HG03378 (cell line): ENCODE measurements around the gene AXIN1.
"Not testable (repeated sequence)": the region's sequence is repeated elsewhere in the genome, so short reads cannot be mapped to it uniquely, and the experiment has no call there.

ENCODE experiments used
- ATAC-seq: cut with Tn5 transposase; IDR thresholded peaks from one replicate; pipeline ENCODE4 v1.9.1; 2021; ENCODE audit warnings: mild to moderate bottlenecking, moderate library complexity; ENCODE audit not compliant: unreplicated experiment

Gene AXIN1

DNA sequence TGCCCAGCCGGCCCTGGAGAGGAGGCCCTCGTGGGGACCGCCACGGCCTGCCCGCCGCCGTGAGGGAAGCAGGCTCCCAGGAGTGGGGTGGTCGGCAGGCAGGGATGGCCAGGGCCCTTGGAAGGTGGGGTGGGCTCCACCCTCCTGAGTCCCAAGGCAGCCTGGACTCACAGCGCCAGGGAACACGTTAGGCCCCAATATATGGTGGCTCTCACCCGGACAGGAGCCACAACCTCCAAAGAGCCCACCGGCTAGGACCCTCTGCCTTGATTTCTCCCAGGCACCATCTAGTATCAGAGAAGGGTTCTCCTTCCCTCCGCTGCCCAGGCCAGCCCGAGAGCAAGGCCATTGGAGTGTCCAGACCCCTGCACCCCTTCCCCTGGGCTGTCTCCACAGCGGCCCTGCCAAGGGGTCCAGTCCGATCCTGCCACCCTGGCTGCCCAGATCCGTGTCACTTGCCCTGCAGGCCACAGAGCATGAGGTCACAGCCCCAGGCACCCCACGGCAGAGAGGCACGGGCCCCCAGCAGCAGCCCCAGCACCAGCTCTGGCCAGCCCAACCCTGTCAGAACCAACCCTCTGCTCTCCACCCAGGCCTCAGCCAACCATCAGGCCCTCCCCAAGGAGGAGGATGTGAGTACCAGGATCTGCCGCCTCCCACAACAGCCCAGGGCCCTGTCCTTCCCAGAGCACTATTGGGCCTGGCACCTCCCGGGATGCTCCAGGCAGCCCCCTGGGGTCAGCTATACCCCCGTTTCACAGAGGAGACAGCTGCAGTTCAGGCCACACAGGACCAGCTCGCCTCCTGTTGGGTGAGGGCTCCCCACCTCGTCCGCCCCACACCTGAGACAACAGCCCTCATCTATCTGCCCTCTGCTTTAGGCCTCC lies 1.1 kb upstream of the AXIN1 start:
- ATAC-seq = no peak

DNA sequence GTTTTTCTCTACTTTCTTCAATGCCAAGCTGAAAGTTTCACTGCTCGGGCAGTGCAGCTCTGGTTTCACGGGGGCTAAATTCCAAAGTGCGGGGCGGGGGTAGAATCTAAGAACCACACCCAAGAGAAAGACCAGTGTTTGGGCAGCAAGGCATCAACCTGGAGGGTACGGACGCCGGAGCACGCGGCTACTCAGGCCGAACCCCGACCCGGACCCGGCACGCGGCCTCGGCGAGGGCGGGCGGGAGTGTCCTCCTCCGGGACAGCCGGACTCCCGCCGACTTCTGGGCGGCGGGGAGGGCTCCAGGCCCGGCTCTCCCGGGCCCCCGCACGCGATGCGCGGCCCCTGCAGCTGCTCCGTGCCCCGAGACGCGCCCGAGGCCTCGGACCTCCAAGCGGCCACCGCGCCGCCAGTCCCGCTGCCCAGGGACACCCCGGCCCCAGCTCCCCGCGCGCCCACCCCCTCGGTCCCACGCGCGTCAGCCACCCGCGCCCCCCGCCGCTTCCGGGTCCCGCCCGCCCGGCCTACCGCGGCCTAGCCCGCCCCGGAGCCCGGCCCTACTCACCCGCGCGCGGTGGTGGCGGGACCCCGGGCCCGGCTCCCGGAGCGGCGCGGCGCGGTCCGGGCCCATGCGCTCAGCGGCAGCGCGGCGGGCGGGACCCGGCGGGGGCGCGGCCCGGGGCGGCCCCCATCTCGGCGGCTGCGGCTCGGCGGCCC lies 561 bp downstream of the AXIN1 start:
- ATAC-seq = no peak

DNA sequence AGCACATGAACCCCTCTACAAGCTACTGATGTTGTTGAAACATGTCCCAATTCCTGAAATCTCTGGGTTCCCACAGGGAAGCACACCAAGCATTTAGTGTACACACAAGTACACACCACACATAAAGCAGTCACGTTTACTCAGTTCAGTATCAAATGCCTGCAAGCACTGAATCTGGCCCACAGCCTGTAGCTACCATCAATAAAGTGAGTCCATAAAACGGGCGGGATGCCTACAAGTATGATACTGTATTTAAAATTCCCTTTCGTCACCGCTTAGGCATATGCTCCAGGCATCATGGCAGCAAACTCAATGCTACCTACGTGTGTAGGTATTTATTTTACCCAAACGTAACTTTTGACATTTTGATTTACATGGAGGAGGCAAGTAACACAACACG lies 2.3 kb downstream of the AXIN1 start:
- ATAC-seq = no peak

DNA sequence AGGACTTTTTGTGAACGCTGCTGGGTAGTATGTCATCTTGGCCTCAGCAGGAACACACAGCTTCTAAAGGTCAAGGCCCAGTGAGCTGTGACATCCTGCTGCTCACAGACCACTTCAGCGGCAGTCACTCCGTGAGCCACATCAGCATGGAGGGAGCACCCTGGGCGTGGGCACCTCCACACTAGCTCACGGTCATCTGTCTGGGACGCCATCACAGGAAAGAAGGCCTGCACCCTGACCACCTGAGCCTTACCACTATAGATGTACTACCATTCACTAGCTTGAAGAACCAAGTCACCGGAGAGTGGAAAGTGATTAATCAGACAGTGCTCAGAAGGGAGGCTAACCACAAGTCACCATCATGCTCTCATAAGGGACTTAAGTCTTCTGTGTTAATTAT lies 3.3 kb downstream of the AXIN1 start:
- no peak for ATAC-seq

DNA sequence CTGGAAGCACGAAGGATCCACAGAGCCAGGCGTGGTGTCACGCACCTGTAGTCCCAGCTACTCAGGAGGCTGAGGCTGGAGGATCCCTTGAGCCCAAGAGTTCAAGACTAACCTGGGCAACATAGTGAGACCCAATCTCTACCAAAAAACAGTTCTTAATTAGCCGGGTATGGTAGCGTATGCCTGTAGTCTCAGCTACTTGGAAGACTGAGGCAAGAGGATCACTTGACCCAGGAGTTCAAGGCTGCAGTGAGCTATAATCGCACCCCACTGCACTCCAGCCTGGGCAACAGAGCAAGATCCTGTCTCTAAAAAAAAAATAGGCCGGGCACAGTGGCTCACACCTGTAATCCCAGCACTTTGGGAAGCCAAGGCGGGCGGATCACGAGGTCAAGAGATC lies 4.0 kb downstream of the AXIN1 start:
- ATAC-seq = not testable (repeated sequence)

DNA sequence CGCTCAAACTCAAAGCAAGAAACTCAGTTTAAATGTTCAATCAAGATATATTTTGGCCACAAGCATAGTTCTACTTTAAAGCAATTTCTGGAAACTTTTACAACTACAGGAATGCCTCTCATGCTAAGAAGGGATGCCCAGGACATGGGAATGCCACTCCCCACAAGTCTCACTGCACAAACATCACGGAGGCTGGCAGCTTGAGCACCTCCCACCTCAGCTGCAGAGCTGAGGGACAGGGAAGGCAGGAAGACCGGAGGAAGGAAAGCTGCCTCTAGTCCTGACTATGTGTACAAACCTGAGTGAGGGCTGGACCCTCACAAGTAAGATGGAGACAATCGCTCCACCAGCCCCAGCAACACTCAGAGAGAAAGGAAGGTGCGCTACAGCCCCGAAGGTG lies 5.3 kb downstream of the AXIN1 start:
- no peak for ATAC-seq

DNA sequence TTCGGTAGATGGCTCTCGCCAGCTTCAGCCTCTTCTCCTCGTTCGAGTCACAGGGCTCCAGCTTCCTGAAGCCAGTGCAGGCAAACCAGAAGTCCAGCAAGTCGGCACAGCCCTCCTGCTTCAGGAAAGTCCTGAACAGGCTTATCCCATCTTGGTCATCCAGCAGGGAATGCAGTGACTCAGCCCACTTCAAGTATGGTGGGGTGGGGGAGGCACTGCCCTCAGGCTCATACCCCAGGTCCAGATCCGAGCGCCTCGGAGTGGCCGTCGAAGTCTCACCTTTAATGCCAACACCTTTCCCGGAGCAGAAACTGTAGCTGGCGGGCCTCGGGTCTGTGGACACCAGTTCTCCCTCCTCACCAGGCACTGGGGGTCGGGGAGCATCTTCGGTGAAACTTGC lies 5.9 kb downstream of the AXIN1 start:
- no peak for ATAC-seq

DNA sequence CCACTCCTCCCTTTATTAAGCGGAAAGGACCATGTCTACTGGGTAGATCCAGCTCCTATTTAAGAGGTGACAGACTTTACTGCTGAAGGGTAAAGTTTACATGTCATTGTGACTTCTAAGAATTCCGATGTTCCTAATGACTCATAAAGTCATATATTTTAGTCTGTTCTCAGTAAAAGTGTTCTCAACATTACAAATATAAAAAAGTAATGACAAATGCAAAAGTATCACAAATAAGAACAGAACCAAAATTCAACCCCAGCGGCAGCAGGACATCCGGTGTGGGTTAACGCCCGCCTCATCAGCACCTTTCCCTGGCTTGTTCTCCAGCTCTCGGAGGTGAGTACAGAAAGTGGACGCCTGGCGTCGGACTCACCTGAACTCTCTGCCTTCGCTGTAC lies 6.8 kb downstream of the AXIN1 start:
- no peak for ATAC-seq

DNA sequence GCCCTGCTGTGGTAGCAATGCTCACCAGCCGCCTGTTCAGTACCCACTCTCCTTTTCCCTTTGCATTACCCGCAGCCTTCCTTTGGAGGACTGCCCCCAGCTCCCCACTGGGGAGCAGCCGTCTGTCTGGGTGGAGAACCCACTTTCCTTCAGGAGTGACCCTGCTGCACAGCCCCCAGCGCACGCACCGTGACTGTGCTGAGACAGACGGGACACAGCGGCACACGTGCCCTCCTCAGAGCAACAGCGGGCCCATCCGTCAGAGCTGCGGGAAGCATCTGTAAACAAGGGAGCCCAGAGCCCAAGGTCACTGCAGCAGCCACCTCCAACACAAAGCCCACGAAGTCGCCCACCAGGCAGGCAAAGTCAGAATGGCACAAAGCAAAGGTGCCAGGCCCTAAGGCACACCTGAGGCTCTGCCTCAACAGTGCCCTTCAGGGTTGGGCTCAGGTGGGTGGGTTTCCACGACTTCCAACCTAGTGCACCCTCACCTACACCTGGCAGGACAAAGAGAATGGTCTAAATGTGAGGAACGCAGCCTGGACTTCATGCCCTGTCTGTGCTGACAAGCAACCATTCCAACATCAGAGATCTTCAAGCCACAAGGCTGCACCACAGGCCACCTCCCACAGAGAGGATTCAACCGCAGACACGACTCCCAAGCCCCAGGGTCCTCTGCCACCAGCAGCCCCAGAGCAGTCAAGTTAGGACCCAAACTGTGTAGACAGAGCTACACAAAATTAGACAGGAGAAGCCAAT lies 9.9 kb downstream of the AXIN1 start:
- no peak for ATAC-seq

DNA sequence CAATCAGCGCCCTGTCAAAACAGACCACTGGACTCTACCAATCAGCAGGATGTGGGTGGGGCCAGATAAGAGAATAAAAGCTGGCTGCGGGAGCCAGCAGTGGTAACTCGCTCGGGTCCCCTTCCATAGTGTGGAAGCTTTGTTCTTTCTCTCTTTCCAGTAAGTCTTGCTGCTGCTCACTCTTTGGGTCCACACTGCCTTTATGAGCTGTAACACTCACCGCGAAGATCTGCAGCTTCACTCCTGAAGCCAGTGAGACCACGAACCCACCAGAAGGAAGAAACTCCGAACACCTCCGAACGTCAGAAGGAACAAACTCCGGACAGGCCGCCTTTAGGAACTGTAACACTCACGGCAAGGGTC lies 10.6 kb downstream of the AXIN1 start:
- not testable (repeated sequence) for ATAC-seq

DNA sequence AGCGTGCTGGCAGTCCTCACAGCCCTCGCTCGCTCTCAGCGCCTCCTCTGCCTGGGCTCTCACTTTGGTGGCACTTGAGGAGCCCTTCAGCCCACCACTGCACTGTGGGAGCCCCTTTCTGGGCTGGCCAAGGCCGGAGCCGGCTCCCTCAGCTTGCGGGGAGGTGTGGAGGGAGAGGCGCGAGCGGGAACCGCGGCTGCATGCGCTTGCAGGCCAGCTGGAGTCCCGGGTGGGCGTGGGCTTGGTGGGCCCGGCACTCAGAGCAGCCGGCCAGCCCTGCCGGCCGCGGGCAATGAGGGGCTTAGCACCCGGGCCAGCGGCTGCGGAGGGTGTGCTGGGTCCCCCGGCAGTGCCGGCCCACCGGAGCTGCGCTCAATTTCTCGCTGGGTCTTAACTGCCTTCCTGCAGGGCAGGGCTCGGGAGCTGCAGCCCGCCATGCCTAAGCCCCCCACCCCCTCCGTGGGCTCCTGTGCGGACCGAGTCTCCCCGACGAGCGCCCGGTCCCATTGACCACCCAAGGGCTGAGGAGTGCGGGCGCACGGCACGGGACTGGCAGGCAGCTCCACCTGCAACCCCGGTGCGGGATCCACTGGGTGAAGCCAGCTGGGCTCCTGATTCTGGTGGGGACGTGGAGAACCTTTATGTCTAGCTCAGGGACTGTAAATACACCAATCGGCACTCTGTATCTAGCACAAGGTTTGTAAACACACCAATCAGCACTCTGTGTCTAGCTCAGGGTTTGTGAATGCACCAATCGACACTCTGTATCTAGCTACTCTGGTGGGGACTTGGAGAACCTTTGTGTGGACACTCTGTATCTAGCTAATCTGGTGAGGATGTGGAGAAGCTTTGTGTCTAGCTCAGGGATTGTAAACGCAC lies 11.2 kb downstream of the AXIN1 start:
- ATAC-seq = not testable (repeated sequence)

DNA sequence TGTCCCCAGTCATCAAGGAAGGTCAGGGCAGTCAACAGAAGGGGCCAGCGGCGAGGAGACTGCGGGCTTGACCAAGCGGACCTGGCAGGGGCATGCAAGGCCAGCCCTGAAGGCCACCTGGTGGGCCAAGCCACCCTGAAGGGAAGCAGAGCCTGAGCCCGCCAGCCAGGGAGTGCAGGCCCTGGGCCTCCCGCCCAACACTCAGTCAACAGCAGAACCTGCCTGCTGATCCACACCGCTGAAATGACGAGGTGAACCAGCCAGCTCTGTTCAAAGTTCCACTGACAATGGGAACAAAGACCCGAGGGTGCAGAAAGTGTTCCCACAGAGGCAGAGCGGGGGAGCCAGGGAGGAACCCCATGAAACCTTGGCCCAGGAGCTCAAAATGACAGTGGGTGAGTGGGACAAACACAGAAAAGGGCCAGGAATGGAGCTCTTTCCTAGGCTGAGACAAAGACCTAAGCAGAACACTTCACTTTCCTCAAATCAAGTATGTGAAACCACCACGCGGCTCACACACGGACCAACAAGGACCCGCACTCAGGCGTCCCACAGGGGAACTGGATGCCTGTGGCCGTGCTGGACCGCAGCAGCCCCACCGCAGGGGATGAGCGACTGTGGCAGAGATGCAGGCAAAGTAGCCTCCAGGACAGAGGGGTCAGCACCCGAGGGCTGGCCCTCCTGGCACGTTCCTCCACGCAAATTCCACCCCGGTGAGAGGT lies 12.0 kb downstream of the AXIN1 start:
- no peak for ATAC-seq

DNA sequence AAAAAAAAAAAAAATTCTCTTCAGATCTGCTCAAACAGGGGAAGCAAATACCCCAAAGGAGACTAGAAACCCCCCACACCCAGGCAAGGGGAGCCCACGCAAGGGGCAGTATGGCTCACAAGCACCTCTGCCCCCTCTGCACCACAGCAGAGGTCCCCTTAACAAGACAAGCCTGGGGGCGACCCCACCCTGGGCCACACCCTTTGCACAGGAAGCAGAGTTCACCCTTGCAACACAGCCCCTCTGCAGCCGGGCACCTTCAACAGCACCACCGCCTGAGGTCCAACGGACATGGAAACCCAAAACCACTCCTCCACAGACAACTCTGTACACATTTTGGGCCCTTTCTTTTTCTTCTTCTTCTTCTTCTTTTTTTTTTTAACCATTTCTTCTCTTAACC lies 12.8 kb downstream of the AXIN1 start:
- ATAC-seq = no peak

DNA sequence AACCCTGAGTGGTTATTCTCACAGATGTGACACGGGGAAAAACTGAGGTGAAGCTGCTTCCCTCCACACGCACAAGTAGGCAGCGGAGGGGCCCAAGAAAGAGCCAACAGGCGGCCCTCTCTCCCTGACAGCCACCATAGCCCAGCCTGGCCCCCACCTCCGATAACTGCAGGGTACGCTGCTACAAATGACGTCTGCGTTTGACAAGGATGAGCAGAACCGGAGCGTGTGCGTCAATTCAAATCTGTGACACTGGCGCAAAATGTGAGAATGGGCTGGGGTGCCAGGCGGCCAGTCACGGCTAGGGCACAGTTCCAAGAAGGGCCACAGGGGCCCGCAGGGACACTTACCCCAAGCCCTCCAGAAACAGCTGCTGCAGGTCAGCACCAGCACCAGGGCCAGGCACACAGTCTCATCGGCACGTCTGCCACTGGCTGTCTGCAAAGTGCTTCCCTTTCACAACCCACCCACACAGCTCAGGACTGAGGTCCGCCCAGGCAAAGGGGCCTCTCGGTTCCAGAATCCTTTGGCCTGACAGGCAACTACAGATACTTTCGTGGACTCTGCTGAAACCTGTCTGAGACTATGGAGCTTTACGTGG lies 14.4 kb downstream of the AXIN1 start:
- ATAC-seq = no peak

DNA sequence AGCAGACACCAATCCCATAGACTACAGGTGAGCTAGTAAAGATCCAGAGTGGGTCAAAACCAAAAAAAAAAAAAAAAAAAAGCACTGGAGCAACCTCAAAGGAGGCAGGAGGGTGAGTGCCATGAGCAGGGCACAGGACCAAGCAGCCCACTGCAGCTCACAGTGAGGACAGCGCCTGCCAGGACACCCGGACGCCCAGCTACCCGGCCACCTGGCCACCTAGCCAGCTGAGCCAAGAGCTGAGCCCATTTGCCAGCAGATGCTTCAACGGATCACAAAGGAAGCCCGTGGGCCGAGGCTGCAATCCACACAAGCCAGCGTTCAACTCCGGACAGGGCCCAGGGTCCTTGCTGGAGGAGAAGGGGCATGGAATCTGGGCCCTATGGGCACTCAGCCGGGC lies 15.1 kb downstream of the AXIN1 start:
- ATAC-seq = no peak

DNA sequence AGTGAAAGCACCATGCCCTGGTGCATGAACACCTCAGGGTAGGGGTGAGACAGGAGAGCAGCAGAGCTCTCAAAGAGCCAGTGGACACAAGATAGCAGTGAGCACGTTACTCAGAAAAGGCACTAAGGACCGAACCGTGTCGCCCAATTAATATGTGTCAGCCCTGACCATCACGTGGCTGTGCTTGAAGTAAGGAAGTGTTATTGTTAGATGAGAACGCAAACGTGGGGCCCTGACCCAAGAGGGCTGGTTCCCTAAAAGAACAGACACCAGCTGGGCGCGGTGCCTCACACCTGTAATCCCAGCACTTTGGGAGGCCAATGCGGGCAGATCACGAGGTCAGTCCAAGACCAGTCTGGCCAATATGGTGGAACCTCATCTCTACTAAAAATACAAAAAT lies 16.3 kb downstream of the AXIN1 start:
- ATAC-seq = no peak

DNA sequence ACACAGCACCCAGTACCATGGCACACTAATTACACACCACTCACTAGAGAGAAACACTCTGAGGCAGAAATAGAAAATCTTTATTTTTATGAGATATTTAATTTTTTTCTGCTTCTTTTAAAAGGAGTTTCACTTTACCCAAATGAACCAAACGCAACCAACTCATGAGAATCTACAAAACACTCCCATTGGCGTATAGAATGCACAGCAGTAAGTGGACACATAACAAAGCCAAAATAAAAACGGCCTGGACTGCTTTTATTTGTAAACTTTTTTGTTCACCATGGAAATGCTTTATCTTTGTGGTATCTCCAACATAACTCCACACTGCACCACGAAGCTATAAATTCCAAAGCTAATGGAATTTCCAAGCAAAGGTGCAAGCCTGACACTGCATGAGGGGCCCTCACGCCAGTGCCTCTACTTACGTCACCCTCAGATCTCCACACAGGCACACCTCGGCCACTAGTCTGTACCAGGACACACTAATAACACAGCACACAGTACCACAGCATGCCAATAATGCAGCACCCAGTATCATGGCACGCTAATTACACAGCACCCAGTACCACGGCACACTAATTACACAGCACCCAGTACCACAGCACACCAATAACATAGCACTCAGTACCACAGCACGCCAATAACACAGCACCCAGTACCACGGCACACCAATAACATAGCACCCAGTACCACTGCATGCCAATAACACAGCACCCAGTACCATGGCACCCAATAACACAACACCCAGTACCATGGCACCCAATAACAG lies 17.5 kb downstream of the AXIN1 start:
- ATAC-seq = not testable (repeated sequence)

DNA sequence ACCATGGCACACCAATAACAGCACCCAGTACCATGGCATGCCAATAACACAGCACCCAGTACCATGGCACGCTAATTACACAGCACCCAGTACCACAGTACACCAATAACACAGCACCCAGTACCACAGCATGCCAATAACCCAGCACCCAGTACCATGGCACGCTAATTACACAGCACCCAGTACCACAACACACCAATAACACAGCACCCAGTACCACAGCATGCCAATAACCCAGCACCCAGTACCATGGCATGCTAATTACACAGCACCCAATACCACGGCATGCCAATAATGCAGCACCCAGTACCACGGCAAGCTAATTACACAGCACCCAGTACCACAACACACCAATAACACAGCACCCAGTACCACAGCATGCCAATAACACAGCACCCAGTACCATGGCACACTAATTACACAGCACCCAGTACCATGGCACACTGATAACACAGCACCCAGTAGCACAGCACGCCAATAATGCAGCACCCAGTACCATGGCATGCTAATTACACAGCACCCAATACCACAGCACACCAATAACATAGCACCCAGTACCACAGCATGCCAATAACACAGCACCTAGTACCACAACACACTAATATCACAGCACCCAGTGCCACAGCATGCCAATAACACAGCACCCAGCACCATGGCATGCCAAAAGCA lies 18.2 kb downstream of the AXIN1 start:
- ATAC-seq = not testable (repeated sequence)
